ENCODE data around the gene NAALADL2. TPM values are rescaled to one million over a fixed set of nuclear protein-coding genes. Genes with fewer than 3 reads are reported as not detected.

Gene NAALADL2
- polyA plus RNA-seq, 3 donors: not detected

GRCh38 chr3:175839366-175840005 lies 980.4 kb downstream of the NAALADL2 start:
- peaks cover 0 to 13% (median 2%) of the 10 kb centered on the region in 7 donors for H3K9me3 Mint-ChIP-seq
- no peak overlapping the region for H2AFZ ChIP-seq (ENCODE audit: insufficient read depth, low read depth, low read length, poor library complexity, severe bottlenecking)
- TF ChIP-seq, protein P1, sequence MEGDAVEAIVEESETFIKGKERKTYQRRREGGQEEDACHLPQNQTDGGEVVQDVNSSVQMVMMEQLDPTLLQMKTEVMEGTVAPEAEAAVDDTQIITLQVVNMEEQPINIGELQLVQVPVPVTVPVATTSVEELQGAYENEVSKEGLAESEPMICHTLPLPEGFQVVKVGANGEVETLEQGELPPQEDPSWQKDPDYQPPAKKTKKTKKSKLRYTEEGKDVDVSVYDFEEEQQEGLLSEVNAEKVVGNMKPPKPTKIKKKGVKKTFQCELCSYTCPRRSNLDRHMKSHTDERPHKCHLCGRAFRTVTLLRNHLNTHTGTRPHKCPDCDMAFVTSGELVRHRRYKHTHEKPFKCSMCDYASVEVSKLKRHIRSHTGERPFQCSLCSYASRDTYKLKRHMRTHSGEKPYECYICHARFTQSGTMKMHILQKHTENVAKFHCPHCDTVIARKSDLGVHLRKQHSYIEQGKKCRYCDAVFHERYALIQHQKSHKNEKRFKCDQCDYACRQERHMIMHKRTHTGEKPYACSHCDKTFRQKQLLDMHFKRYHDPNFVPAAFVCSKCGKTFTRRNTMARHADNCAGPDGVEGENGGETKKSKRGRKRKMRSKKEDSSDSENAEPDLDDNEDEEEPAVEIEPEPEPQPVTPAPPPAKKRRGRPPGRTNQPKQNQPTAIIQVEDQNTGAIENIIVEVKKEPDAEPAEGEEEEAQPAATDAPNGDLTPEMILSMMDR (IDR thresholded peaks at IDR 0.05): no peak

GRCh38 chr3:175851541-175851940 lies 992.4 kb downstream of the NAALADL2 start:
- Mint-ChIP-seq H3K4me1 (no peaks in the 10 kb centered on the region), H3K27me3 (ENCODE audit: low read depth in 3 of 3) (no peaks in the 10 kb centered on the region), H3K36me3 (no peaks in the 10 kb centered on the region), H3K9me3 (peaks cover 0 to 6% (median 0%) of the 10 kb centered on the region in 7 donors), H3K4me3 (no peak overlapping the region), H3K27ac (no peak overlapping the region)
- Histone ChIP-seq H3K36me3 (replicated peaks in 1 of 2; ENCODE audit: control insufficient read depth in 1 of 2, insufficient read depth in 2 of 2, low read length in 2 of 2) (no peaks in the 10 kb centered on the region), H2AFZ (ENCODE audit: insufficient read depth, low read depth, low read length, poor library complexity, severe bottlenecking) (no peak overlapping the region), H3K4me3 (replicated peaks in 1 of 3; ENCODE audit: low read depth in 2 of 3, low read length in 3 of 3) (no peak overlapping the region), H3K4me1 (ENCODE audit: control insufficient read depth in 1 of 2, insufficient read depth in 2 of 2, low read length in 2 of 2) (no peaks in the 10 kb centered on the region), H3K79me2 (ENCODE audit: insufficient read depth, low read length) (no peaks in the 10 kb centered on the region), H3K27ac (ENCODE audit: low read depth in 1 of 2, low read length in 2 of 2) (no peak overlapping the region), H3K4me2 (replicated peaks; ENCODE audit: extremely low read depth, low read length, poor library complexity, severe bottlenecking) (no peak overlapping the region), H4K20me1 (ENCODE audit: insufficient read depth, low read length) (no peaks in the 10 kb centered on the region), H3K9me3 (replicated peaks in 1 of 2; ENCODE audit: control insufficient read depth in 1 of 2, insufficient read depth in 1 of 2, low read length in 2 of 2) (peaks cover 8 to 9% of the 10 kb centered on the region in 2 donors), H3K9ac (ENCODE audit: insufficient read depth, low read length, poor library complexity, severe bottlenecking) (no peak overlapping the region), H3K27me3 (ENCODE audit: control insufficient read depth in 2 of 2, insufficient read depth in 2 of 2, low read length in 2 of 2) (no peaks in the 10 kb centered on the region)
- intact Hi-C loops (cut with micrococcal nuclease): no loop called here
- TF ChIP-seq, protein P1 (IDR thresholded peaks at IDR 0.05): no peak
- DNase-seq: no peak
- 100% methylated on average over 4 of the region's 7 CpGs for WGBS (ENCODE audit: insufficient coverage)

More at GRCh38 chr3:175839366-175840005, 980.4 kb downstream of the NAALADL2 start:
- Mint-ChIP-seq H3K4me3 (no peak overlapping the region), H3K36me3 (no peaks in the 10 kb centered on the region), H3K4me1 (no peaks in the 10 kb centered on the region), H3K27ac (no peak overlapping the region), H3K27me3 (ENCODE audit: low read depth in 3 of 3) (no peaks in the 10 kb centered on the region)
- Histone ChIP-seq H3K27me3 (ENCODE audit: control insufficient read depth in 2 of 2, insufficient read depth in 2 of 2, low read length in 2 of 2) (no peaks in the 10 kb centered on the region), H3K9me3 (replicated peaks in 1 of 2; ENCODE audit: control insufficient read depth in 1 of 2, insufficient read depth in 1 of 2, low read length in 2 of 2) (peaks cover 4 to 7% of the 10 kb centered on the region in 2 donors), H3K79me2 (ENCODE audit: insufficient read depth, low read length) (no peaks in the 10 kb centered on the region), H3K9ac (ENCODE audit: insufficient read depth, low read length, poor library complexity, severe bottlenecking) (no peak overlapping the region), H3K4me2 (replicated peaks; ENCODE audit: extremely low read depth, low read length, poor library complexity, severe bottlenecking) (no peak overlapping the region), H3K4me3 (replicated peaks in 1 of 3; ENCODE audit: low read depth in 2 of 3, low read length in 3 of 3) (no peak overlapping the region), H3K4me1 (ENCODE audit: control insufficient read depth in 1 of 2, insufficient read depth in 2 of 2, low read length in 2 of 2) (no peaks in the 10 kb centered on the region), H3K36me3 (replicated peaks in 1 of 2; ENCODE audit: control insufficient read depth in 1 of 2, insufficient read depth in 2 of 2, low read length in 2 of 2) (no peaks in the 10 kb centered on the region), H4K20me1 (ENCODE audit: insufficient read depth, low read length) (no peaks in the 10 kb centered on the region), H3K27ac (ENCODE audit: low read depth in 1 of 2, low read length in 2 of 2) (no peak overlapping the region)
- no CpG with 5 or more reads among the region's 2 CpGs for WGBS (ENCODE audit: insufficient coverage)
- DNase-seq: no peak
- intact Hi-C loops (cut with micrococcal nuclease): no loop called here

All from CD14-positive monocyte (primary cell).